Measurements from ENCODE around the gene TRPM7.

TRPM7 gene

DNA sequence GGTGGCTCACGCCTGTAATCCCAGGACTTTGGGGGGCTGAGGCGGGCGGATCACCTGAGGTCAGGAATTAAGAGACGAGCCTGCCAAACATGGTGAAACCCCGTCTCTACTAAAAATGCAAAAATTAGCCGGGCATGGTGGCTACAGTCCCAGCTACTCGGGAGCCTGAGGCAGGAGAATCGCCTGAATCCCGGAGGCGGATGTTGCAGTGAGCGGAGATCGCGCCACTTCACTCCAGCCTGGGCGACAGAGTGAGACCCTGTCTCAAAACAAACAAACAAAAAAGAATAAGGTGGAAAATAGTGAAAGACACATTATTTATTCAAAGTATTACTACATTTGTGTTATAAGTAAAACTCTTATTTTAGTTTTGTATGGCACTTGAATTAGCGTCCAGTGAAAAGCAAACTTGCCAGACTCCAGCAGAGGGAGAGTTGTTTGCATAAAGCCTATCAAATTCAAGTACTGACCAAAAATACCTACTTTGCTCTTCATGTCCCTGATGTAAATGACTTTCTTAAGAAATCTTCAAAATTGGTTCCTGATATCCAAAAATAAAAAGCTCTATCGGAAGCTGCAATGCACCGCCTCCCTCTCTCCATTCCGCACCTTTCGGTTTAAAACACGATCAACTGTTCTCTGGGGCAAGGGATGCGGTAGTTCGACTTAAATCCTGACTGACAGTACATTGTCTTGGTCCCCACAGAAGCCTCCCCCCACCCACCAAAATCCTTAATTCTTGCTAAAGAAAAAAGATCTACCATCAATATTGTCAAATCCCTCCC, 1.2 kb downstream of the TRPM7 start:
- peak; percentile 29 for DNase-seq (ENCODE audit: low read depth)
- peak; percentile 15 for TF ChIP-seq CTCF (IDR thresholded peaks at IDR 0.05; ENCODE audit: low read length, missing control alignments)
- H3K4me3 ChIP-seq (replicated peaks; ENCODE audit: low read depth, low read length), result peak overlapping the region; percentile 98

DNA sequence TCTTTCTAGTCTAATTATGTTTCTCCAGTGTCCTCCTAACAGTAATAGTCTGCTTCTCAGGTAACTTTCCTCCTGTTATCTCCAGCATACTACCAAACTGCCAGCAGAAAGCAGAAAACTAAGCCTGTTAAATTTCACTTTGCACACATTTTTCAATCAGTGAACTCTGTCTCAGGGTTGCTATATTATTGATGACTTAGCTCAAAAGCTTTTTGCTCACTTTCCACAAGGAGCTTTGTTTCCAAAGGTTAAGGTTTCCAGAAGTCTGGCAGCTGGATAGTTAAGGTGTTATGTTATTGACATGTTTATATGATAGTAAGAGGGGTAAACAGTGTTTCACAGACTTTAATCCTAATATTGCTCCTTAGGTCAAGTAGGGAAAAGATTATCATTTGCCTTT, 5.1 kb downstream of the TRPM7 start:
- TF ChIP-seq CTCF (IDR thresholded peaks at IDR 0.05; ENCODE audit: low read length, missing control alignments), result no peak
- no peak overlapping the region for H3K4me3 ChIP-seq (replicated peaks; ENCODE audit: low read depth, low read length)
- DNase-seq (ENCODE audit: low read depth), result no peak

- peak; percentile 17 for DNase-seq (ENCODE audit: low read depth)
- no peak for TF ChIP-seq CTCF (IDR thresholded peaks at IDR 0.05; ENCODE audit: low read length, missing control alignments)
- no peak overlapping the region for H3K4me3 ChIP-seq (replicated peaks; ENCODE audit: low read depth, low read length)
Observed at GRCh38 chr15:50676799-50677483, 9.7 kb downstream of the TRPM7 start.

DNA sequence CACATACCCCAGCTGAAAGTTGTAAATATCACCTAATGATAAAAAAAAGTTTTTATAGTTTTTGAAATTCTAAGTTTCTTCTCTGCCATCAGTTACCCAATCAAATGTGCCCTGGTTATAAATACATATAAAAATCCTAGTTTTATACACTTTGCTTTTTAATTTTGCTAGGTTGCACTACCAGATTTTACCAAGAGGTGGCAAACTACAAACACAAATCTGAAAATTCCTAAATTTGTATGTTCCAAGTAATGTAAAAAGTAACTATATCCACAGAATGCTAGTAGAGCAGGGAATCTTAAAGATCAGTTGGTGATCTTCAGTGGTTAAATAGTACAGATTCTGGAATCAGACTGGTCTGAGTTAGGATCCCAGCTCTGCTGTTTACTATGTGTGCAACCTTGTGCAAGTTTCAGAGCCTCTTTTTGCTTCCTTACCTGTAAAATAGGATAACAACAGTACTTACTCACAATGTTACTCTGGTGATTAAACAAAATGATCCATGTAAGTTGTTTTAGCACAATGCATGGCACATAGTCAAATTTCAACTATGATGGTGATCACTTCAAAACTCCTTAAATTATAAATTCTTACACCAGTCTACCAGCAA, 11.0 kb downstream of the TRPM7 start:
- TF ChIP-seq CTCF (IDR thresholded peaks at IDR 0.05; ENCODE audit: low read length, missing control alignments), result peak; percentile 72
- DNase-seq (ENCODE audit: low read depth), result peak; percentile 71
- no peak overlapping the region for H3K4me3 ChIP-seq (replicated peaks; ENCODE audit: low read depth, low read length)

GRCh38 chr15:50670115-50670514, 16.5 kb downstream of the TRPM7 start:
- TF ChIP-seq CTCF (IDR thresholded peaks at IDR 0.05; ENCODE audit: low read length, missing control alignments), result no peak

GRCh38 chr15:50669611-50670010, 17.0 kb downstream of the TRPM7 start:
- no peak for TF ChIP-seq CTCF (IDR thresholded peaks at IDR 0.05; ENCODE audit: low read length, missing control alignments)
- H3K4me3 ChIP-seq (replicated peaks; ENCODE audit: low read depth, low read length), result no peak overlapping the region
- DNase-seq (ENCODE audit: low read depth), result no peak

More at GRCh38 chr15:50670115-50670514, 16.5 kb downstream of the TRPM7 start:
- DNase-seq (ENCODE audit: low read depth), result no peak
- no peak overlapping the region for H3K4me3 ChIP-seq (replicated peaks; ENCODE audit: low read depth, low read length)

Data from fibroblast of pulmonary artery (primary cell).